Activated CD8-positive, alpha-beta memory T cell treated with anti-CD3 and anti-CD28 coated beads for 36 hours (primary cell): ENCODE results near the gene UBXN10. TPM values are rescaled to one million over a fixed set of nuclear protein-coding genes. Genes with fewer than 3 reads are reported as not detected.

Source experiments
- CTCF ChIA-PET: fragments of 350-600 bp; sonication (Branson Sonifier 250); formaldehyde crosslinking; loops from one replicate; lab custom pipeline; 2021; ENCODE audit warnings: antibody characterized with exemption; lab: Charles Lee
- POLR2A ChIA-PET: fragments of 350-600 bp; sonication (Branson Sonifier 250); formaldehyde crosslinking; loops from one replicate; lab custom pipeline; 2021; ENCODE audit warnings: antibody characterized with exemption; lab: Charles Lee
- total RNA-seq, 2 experiments: library from RNA; stranded (reverse); gene quantifications; one replicate each; pipeline ENCODE4 v1.2.3, GENCODE V29; 2021

The UBXN10 gene
- total RNA-seq, 2 experiments from 2014 or later: 0.59 to 0.78 TPM

- POLR2A ChIA-PET: no interaction called here
Observed at GRCh38 chr1:20150969-20151368, 34.9 kb upstream of the UBXN10 start.

GRCh38 chr1:20151906-20152598 is 33.8 kb upstream of the UBXN10 start:
- ChIA-PET CTCF (interaction anchor here (0.6 to 2.4 kb wide), 14 partner anchors 11 to 342 kb away, joined by 3 to 19 read pairs (median 4); no protein-coding TSS in a partner anchor), POLR2A (no interaction called here)

More at GRCh38 chr1:20150969-20151368, 34.9 kb upstream of the UBXN10 start:
- CTCF ChIA-PET: interaction anchor here (1.3 to 2.3 kb wide), 2 partner anchors 62 to 343 kb away, joined by 3 to 6 read pairs; no protein-coding TSS in a partner anchor

GRCh38 chr1:20152599-20152930 is 33.3 kb upstream of the UBXN10 start:
- ChIA-PET POLR2A (no interaction called here), CTCF (interaction anchor here (0.7 to 2.4 kb wide), 9 partner anchors 10 to 341 kb away, joined by 3 to 19 read pairs (median 4); no protein-coding TSS in a partner anchor)

- POLR2A ChIA-PET: no interaction called here
- CTCF ChIA-PET: interaction anchor here (0.7 to 2.4 kb wide), 7 partner anchors 178 to 341 kb away, joined by 3 to 19 read pairs (median 6); no protein-coding TSS in a partner anchor
Observed at GRCh38 chr1:20153000-20153418, 32.9 kb upstream of the UBXN10 start.

- ChIA-PET POLR2A (no interaction called here), CTCF (interaction anchor here (1.1 kb wide), 1 partner anchor 237 kb away, joined by 3 read pairs; no protein-coding TSS in a partner anchor)
Observed at GRCh38 chr1:20154301-20154831, 31.5 kb upstream of the UBXN10 start.

GRCh38 chr1:20158358-20159070 is 27.4 kb upstream of the UBXN10 start:
- ChIA-PET POLR2A (no interaction called here), CTCF (interaction anchor here (1.4 kb wide), 1 partner anchor 36 kb away, joined by 3 read pairs; no protein-coding TSS in a partner anchor)

GRCh38 chr1:20160034-20160433 is 25.9 kb upstream of the UBXN10 start:
- POLR2A ChIA-PET: no interaction called here

GRCh38 chr1:20164694-20165202 is 21.1 kb upstream of the UBXN10 start:
- CTCF ChIA-PET: interaction anchor here (1.0 to 1.5 kb wide), 2 partner anchors 9 to 31 kb away, joined by 3 to 6 read pairs; no protein-coding TSS in a partner anchor
- POLR2A ChIA-PET: no interaction called here

More at GRCh38 chr1:20160034-20160433, 25.9 kb upstream of the UBXN10 start:
- CTCF ChIA-PET: no interaction called here

- CTCF ChIA-PET: interaction anchor here (0.5 to 1.5 kb wide), 4 partner anchors 14 to 90 kb away, joined by 3 to 6 read pairs (median 3); no protein-coding TSS in a partner anchor
- POLR2A ChIA-PET: no interaction called here
Observed at GRCh38 chr1:20165522-20165951, 20.4 kb upstream of the UBXN10 start.

GRCh38 chr1:20166051-20166450 is 19.8 kb upstream of the UBXN10 start:
- ChIA-PET CTCF (interaction anchor here (0.9 to 1.5 kb wide), 3 partner anchors 13 to 30 kb away, joined by 3 to 6 read pairs (median 3); no protein-coding TSS in a partner anchor), POLR2A (no interaction called here)

GRCh38 chr1:20167126-20167525 is 18.8 kb upstream of the UBXN10 start:
- POLR2A ChIA-PET: no interaction called here
- CTCF ChIA-PET: interaction anchor here (0.6 kb wide), 1 partner anchor 386 kb away, joined by 3 read pairs; no protein-coding TSS in a partner anchor

GRCh38 chr1:20168564-20169491 is 17.1 kb upstream of the UBXN10 start:
- POLR2A ChIA-PET: no interaction called here
- CTCF ChIA-PET: no interaction called here

GRCh38 chr1:20169932-20170331 is 16.0 kb upstream of the UBXN10 start:
- ChIA-PET POLR2A (no interaction called here), CTCF (no interaction called here)

GRCh38 chr1:20172033-20172590 is 13.8 kb upstream of the UBXN10 start:
- ChIA-PET CTCF (interaction anchor here (2.5 kb wide), 1 partner anchor 23 kb away, joined by 7 read pairs; no protein-coding TSS in a partner anchor), POLR2A (interaction anchor here (0.7 kb wide), 1 partner anchor 15 kb away, joined by 3 read pairs; no protein-coding TSS in a partner anchor)

- POLR2A ChIA-PET: no interaction called here
- CTCF ChIA-PET: no interaction called here
Observed at GRCh38 chr1:20174937-20175666, 10.8 kb upstream of the UBXN10 start.

GRCh38 chr1:20178634-20179370 is 7.1 kb upstream of the UBXN10 start:
- ChIA-PET POLR2A (interaction anchor here (0.7 kb wide), 1 partner anchor 863 kb away, joined by 3 read pairs; no protein-coding TSS in a partner anchor), CTCF (interaction anchor here (0.5 to 0.9 kb wide), 3 partner anchors 13 to 466 kb away, joined by 3 read pairs; no protein-coding TSS in a partner anchor)
